GM13976 (cell line): ENCODE results near the gene LHCGR.
"Not testable (repeated sequence)": the region's sequence is repeated elsewhere in the genome, so short reads cannot be mapped to it uniquely, and the experiment has no call there.

Experiments used
- DNase-seq: peaks from one replicate; pipeline ENCODE4 v3.0.0; 2012; ENCODE audit warnings: low spot score
- in situ Hi-C: fragments of 300-500 bp; cut with MboI; formaldehyde crosslinking; loops from one replicate; pipeline ENCODE4 v1.12.0; 2022; ENCODE audit warnings: low sequenced_read_pairs, mixed read lengths, inconsistent platforms; ENCODE audit not compliant: unreplicated experiment
- TF ChIP-seq, protein P1 (sequence below): IDR thresholded peaks from 2 replicates; pipeline ENCODE4 v1.5.1; 2012; ENCODE audit warnings: borderline replicate concordance, mild to moderate bottlenecking; ENCODE audit not compliant: insufficient read depth; ENCODE audit errors: extremely low read depth, missing control alignments, control extremely low read depth

LHCGR gene

DNA sequence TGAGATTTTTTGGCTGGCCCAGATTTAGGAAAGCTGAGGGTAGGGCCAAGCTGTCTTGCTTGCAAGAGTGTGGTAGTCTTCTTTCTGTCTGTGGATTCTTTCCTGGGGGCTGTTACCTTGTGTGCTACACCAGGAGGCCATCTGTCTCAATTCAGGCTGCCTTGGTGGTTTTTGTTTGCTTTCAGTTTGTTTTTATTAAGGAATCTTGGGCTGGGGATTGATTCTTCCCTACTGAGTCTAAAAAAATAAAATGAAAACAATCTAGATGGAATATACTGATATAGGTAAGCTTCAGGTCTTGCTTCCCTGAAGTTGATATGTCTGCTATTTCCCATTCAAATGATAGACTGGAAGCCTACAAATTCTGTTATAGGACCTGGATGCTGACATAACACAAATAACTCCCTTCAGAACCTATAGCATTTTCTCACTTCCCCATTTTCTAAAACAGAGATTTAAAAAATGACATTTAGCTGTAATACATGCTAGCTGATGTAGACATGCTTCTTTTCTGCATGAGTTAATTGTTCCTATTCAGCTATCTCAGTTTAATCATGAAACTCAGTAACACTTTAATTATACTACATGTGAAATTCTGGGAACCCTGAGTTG is 5.3 kb downstream of the LHCGR start:
- in situ Hi-C loops = no loop called here
- peak; percentile 37 for DNase-seq
- TF ChIP-seq, protein P1, sequence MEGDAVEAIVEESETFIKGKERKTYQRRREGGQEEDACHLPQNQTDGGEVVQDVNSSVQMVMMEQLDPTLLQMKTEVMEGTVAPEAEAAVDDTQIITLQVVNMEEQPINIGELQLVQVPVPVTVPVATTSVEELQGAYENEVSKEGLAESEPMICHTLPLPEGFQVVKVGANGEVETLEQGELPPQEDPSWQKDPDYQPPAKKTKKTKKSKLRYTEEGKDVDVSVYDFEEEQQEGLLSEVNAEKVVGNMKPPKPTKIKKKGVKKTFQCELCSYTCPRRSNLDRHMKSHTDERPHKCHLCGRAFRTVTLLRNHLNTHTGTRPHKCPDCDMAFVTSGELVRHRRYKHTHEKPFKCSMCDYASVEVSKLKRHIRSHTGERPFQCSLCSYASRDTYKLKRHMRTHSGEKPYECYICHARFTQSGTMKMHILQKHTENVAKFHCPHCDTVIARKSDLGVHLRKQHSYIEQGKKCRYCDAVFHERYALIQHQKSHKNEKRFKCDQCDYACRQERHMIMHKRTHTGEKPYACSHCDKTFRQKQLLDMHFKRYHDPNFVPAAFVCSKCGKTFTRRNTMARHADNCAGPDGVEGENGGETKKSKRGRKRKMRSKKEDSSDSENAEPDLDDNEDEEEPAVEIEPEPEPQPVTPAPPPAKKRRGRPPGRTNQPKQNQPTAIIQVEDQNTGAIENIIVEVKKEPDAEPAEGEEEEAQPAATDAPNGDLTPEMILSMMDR = no peak

DNA sequence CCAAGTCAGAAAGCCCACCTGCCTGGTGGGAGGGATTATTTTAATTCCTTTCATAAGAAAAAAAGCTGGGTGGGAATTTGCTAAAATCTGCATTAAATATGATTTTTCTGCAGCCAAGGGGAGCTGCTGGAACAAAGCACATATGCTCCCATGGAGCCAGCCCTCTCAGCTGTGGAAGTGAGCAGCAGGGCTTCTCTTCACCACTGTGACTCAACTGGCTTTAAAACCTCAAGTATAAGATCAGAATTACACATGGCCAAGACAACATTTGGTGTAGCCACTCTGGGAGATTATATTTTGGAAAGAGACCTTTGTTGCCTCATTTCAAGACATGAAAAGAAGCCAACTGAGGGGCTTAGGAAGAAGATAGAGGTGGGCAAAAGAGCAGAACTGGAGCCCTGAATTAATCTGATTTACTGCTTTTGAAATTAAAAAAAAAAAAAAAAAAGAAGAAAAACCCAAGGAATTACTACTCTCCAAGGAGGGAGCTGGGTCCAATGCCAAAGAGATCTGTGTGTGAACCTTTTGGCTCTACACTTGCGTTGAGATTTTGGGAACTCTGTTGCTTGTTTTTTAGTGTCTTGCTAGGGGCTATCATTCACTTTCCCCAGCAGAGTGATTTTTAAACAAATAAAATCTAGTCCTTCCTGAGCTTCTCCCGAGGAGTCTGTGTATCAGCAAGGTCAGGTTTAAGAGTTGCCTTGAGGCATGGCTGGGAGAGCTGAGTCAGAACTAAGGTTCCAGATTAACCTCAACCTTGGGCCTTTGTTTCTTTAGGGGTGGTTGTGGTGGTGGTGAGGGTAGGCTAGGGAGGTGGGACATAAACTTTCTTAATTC is 6.0 kb downstream of the LHCGR start:
- DNase-seq = no peak
- in situ Hi-C loops = no loop called here
- TF ChIP-seq, protein P1 = no peak

DNA sequence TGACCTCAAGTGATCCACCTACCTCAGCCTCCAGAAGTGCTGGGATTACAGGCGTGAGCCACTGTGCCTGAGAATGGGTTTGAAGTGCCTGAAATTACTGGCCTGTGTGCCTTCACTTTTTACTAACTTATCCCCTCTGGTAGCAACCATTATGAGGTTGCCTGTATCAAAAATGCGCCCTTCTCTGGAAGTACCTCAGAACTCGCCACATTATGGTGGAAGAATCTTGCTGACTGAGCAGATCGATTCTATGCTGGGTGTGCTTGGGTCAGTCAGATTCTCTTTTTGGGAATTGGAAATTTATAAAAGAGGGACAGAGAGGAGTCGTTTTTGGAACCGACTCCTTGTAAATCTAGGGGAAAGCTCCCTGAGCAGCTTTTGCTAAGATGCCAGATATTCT is 8.2 kb downstream of the LHCGR start:
- no peak for DNase-seq
- TF ChIP-seq, protein P1 = no peak
- in situ Hi-C loops = no loop called here

DNA sequence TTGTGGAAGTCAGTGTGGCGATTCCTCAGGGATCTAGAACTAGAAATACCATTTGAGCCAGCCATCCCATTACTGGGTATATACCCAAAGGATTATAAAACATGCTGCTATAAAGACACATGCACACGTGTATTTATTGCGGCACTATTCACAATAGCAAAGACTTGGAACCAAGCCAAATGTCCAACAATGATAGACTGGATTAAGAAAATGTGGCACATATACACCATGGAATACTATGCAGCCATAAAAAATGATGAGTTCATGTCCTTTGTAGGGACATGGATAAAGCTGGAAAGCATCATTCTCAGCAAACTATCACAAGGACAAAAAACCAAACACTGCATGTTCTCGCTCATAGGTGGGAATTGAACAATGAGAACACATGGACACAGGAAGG is 16.3 kb downstream of the LHCGR start:
- DNase-seq, in situ Hi-C loops: not testable (repeated sequence)

DNA sequence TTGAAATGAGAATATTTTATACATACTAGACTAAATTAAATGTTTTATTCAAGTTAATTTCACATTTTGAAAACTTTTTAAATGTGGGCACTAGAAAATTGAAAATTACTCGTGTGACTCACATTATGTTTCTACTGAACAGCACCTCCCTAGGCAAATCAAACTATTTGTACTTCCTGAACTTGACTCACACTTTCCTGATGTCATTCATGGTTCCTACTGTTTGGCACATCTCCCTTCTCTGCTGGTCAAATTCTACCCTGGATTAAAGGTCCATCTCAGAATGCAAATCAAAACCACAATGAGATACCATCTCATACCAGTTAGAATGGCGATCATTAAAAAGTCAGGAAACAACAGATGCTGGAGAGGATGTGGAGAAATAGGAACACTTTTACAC is 16.7 kb downstream of the LHCGR start:
- no peak for DNase-seq
- TF ChIP-seq, protein P1 = no peak
- in situ Hi-C loops = no loop called here

DNA sequence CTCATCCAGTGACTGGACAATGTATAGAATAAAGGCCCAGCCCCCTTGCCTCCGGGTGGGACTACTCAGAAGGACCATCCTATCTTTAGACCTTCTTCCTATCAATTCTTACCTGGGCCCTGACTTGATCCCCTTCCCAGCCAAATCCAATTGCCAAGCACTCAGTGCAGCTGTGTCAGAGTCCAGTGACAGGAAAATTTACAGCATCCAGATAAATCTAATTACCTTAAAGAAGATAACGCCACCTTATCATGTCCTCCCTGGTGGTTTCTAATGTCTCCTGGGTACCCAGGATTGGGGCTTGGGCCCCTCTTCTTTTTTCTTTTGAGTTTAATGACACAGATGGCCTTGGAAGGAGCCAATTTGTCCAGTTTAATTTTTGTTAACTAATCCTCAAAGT is 19.3 kb downstream of the LHCGR start:
- DNase-seq = no peak
- TF ChIP-seq, protein P1 = no peak
- in situ Hi-C loops = no loop called here
